B cell (primary cell): ENCODE data around the gene RIC8A. TPM values are rescaled to one million over a fixed set of nuclear protein-coding genes. Genes with fewer than 3 reads are reported as not detected.

Experiments
- ATAC-seq: fragments of 200-7000 bp; cut with Tn5 transposase; one replicate; pipeline ENCODE4 v1.10.0; 2021; ENCODE audit warnings: low read depth, mild to moderate bottlenecking, moderate number of reproducible peaks, moderate library complexity
- CTCF ChIA-PET: fragments of 350-600 bp; sonication (Branson Sonifier 250); formaldehyde crosslinking; loops from one replicate; lab custom pipeline; 2021; ENCODE audit warnings: antibody characterized with exemption, inconsistent platforms; lab: Charles Lee
- POLR2A ChIA-PET: fragments of 350-600 bp; sonication (Branson Sonifier 250); formaldehyde crosslinking; loops from one replicate; lab custom pipeline; 2021; ENCODE audit warnings: antibody characterized with exemption; lab: Charles Lee
- DNase-seq: peaks from one replicate; pipeline ENCODE4 v3.0.0; 2013
- H2AFZ ChIP-seq: 2 replicates; pipeline ENCODE4 v1.6.1; 2012; ENCODE audit warnings: mild to moderate bottlenecking, low read depth, low read length; ENCODE audit not compliant: insufficient read depth, poor library complexity, severe bottlenecking
- H3K27ac ChIP-seq, 2 donors: 1 replicate in 1 of 2; 2 replicates in 1 of 2; pipeline ENCODE4 v1.5.1; 2012 to 2013; ENCODE audit warnings: low read length in 2 of 2, mild to moderate bottlenecking in 2 of 2, moderate library complexity in 1 of 2
- H3K27me3 ChIP-seq, 4 experiments: fragments of 200-600 bp in 1 of 4; sonication (generic) in 1 of 4; replicated peaks in 1 of 4; 1 replicate in 2 of 4; 2 replicates in 2 of 4; pipeline versions ENCODE4 v1.6.1 to v1.7.0; 2013 to 2016; ENCODE audit warnings: low read length in 3 of 4, mild to moderate bottlenecking in 2 of 4, mixed read lengths in 1 of 4, moderate library complexity in 1 of 4; ENCODE audit not compliant: insufficient read depth in 4 of 4, control insufficient read depth in 3 of 4; ENCODE audit errors: control extremely low read depth in 1 of 4
- H3K36me3 ChIP-seq, 2 experiments: replicated peaks in 1 of 2; 1 replicate in 1 of 2; 2 replicates in 1 of 2; pipeline versions ENCODE4 v1.6.1 to v1.7.1; 2013; ENCODE audit warnings: low read length in 1 of 2; ENCODE audit not compliant: insufficient read depth in 2 of 2, control insufficient read depth in 1 of 2; ENCODE audit errors: control extremely low read depth in 1 of 2, extremely low read depth in 1 of 2
- H3K4me1 ChIP-seq, 2 donors: fragments of 200-600 bp in 1 of 2; sonication (generic) in 1 of 2; 1 replicate in 1 of 2; 2 replicates in 1 of 2; pipeline versions ENCODE4 v1.5.1 to v1.6.1; 2013 to 2017; ENCODE audit warnings: low read length in 2 of 2; ENCODE audit not compliant: control insufficient read depth in 2 of 2, insufficient read depth in 2 of 2
- H3K4me2 ChIP-seq: replicated peaks from 2 replicates; pipeline ENCODE3; 2012; ENCODE audit warnings: mild to moderate bottlenecking, low read depth, low read length; ENCODE audit not compliant: poor library complexity, severe bottlenecking
- H3K4me3 ChIP-seq, 5 experiments: fragments of 200-600 bp in 1 of 5; sonication (generic) in 1 of 5; 1 replicate in 3 of 5; 2 replicates in 2 of 5; pipeline versions ENCODE4 v1.5.1 to v1.7.0; 2011 to 2016; ENCODE audit warnings: low read length in 4 of 5, mild to moderate bottlenecking in 4 of 5, low read depth in 2 of 5, control low read depth in 1 of 5, moderate library complexity in 1 of 5; ENCODE audit not compliant: insufficient read depth in 1 of 5; ENCODE audit errors: control extremely low read depth in 1 of 5, extremely low read depth in 1 of 5
- H3K79me2 ChIP-seq: fragments of 200-600 bp; sonication (generic); one replicate; pipeline ENCODE4 v1.6.0; 2016; ENCODE audit warnings: low read length; ENCODE audit not compliant: control insufficient read depth, insufficient read depth
- H3K9ac ChIP-seq: fragments of 200-600 bp; sonication (generic); 2 replicates; pipeline ENCODE4 v1.6.1; 2017; ENCODE audit warnings: mild to moderate bottlenecking, low read length, moderate library complexity
- H3K9me3 ChIP-seq, 3 donors: one replicate each; pipeline versions ENCODE4 v1.6.1 to v1.7.1; 2013; ENCODE audit warnings: low read length in 2 of 3; ENCODE audit not compliant: control insufficient read depth in 2 of 3, insufficient read depth in 1 of 3; ENCODE audit errors: control extremely low read depth in 1 of 3
- H4K20me1 ChIP-seq: 2 replicates; pipeline ENCODE4 v1.6.0; 2012; ENCODE audit warnings: mild to moderate bottlenecking, low read length; ENCODE audit not compliant: insufficient read depth, control insufficient read depth, poor library complexity, severe bottlenecking
- H3K27ac Mint-ChIP-seq: one replicate; pipeline ENCODE4 v1.8.0; 2021; ENCODE audit warnings: mixed read lengths
- H3K27me3 Mint-ChIP-seq: one replicate; pipeline ENCODE4 v1.8.0; 2021; ENCODE audit warnings: mixed read lengths
- H3K4me1 Mint-ChIP-seq: one replicate; pipeline ENCODE4 v1.8.0; 2021; ENCODE audit warnings: mixed read lengths
- H3K4me3 Mint-ChIP-seq: one replicate; pipeline ENCODE4 v1.8.0; 2021; ENCODE audit warnings: mixed read lengths
- H3K9me3 Mint-ChIP-seq: one replicate; pipeline ENCODE4 v1.8.0; 2022; ENCODE audit warnings: mixed read lengths; ENCODE audit not compliant: insufficient read depth
- EZH2 ChIP-seq: IDR thresholded peaks from 2 replicates; pipeline ENCODE4 v1.6.1; 2012; ENCODE audit warnings: borderline replicate concordance, low read depth, mild to moderate bottlenecking, moderate library complexity, low read length; ENCODE audit not compliant: insufficient read depth, poor library complexity, severe bottlenecking
- WGBS: methylation state at CpG from one replicate; pipeline ENCODE4 v1.1.5; 2013; ENCODE audit warnings: missing lambda C conversion rate; ENCODE audit not compliant: insufficient coverage; 5-methylcytosine and 5-hydroxymethylcytosine counted together
- intact Hi-C: fragments of 100-400 bp; cut with micrococcal nuclease; formaldehyde crosslinking; loops from one replicate; pipeline ENCODE4 v1.10.0; 2022
- polyA plus RNA-seq: library from polyadenylated mRNA; depleted of rRNA; stranded (reverse); fragments of >200 nt; gene quantifications from 2 replicates; pipeline ENCODE4 v1.2.3, GENCODE V29; 2012
- total RNA-seq, 2 donors: library from RNA; stranded (reverse); fragments of 120-200 nt in 1 of 2; gene quantifications; 1 replicate in 1 of 2; 2 replicates in 1 of 2; pipeline versions ENCODE4 v1.2.3 to v1.2.4, GENCODE V29; 2013 to 2022
- TF ChIP-seq, protein P1 (sequence below): fragments of 200-600 bp; IDR thresholded peaks from one replicate; pipeline ENCODE4 v1.8.0; 2022; ENCODE audit warnings: antibody characterized with exemption, mild to moderate bottlenecking

Gene RIC8A
- total and polyA plus RNA-seq, 2 donors (not counting 1 experiment from before 2014, with no cell fraction given) = 100 to 102 TPM

DNA sequence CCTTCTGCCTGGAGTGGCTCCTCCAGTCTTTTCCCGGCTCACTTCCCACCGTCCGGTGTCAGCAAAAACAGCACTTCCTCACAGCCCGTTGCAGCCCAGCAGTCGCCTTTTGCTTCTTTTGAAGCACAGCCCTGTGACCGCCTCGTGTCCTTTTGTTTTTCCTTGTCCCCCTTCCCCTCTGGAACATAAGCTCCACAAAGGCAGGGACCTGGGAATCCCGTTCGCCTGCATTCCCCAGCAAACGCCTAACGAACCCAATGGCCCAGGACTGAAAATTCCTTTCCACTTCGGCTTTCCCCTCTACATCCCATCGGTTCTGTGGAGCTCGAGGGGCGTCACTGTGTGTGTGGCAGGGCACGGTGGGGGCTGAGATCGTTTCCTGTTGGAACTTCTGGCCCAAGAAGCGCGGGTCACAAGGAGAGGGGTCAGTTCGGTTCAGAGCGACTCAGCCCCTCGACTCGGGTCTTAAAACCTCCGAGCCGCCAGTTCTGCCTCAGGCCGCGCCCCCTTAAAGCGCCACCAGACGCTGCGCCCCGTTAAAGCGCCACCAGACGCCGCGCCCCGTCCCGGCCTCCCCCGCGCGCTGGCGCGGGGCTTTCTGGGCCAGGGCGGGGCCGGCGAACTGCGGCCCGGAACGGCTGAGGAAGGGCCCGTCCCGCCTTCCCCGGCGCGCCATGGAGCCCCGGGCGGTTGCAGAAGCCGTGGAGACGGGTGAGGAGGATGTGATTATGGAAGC, 841 bp downstream of the RIC8A start:
- ATAC-seq = peak; percentile 60
- peaks cover 64% of the 10 kb centered on the region for H3K79me2 ChIP-seq
- peaks cover 49% of the 10 kb centered on the region for H3K4me1 Mint-ChIP-seq
- H3K27me3 Mint-ChIP-seq = no peaks in the 10 kb centered on the region
- H3K9me3 ChIP-seq = no peaks in the 10 kb centered on the region
- TF ChIP-seq, protein P1, sequence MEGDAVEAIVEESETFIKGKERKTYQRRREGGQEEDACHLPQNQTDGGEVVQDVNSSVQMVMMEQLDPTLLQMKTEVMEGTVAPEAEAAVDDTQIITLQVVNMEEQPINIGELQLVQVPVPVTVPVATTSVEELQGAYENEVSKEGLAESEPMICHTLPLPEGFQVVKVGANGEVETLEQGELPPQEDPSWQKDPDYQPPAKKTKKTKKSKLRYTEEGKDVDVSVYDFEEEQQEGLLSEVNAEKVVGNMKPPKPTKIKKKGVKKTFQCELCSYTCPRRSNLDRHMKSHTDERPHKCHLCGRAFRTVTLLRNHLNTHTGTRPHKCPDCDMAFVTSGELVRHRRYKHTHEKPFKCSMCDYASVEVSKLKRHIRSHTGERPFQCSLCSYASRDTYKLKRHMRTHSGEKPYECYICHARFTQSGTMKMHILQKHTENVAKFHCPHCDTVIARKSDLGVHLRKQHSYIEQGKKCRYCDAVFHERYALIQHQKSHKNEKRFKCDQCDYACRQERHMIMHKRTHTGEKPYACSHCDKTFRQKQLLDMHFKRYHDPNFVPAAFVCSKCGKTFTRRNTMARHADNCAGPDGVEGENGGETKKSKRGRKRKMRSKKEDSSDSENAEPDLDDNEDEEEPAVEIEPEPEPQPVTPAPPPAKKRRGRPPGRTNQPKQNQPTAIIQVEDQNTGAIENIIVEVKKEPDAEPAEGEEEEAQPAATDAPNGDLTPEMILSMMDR = no peak
- no peak for TF ChIP-seq EZH2
- peak overlapping the region; percentile 65 to 91 (median 89) for H3K4me3 ChIP-seq
- peaks cover 0 to 61% of the 10 kb centered on the region in 2 experiments for H3K36me3 ChIP-seq
- POLR2A ChIA-PET = interaction anchor here (1.5 to 3.2 kb wide), 7 partner anchors 28 to 242 kb away, joined by 3 to 25 read pairs (median 10); partner anchors contain the start of genes PSMD13, PTDSS2 and SIRT3
- no peaks in the 10 kb centered on the region for H3K9me3 Mint-ChIP-seq
- peak overlapping the region; percentile 98 for H3K4me3 Mint-ChIP-seq
- peak overlapping the region; percentile 90 for H3K9ac ChIP-seq
- H4K20me1 ChIP-seq = peaks cover 79% of the 10 kb centered on the region
- peak overlapping the region; percentile 69 for H2AFZ ChIP-seq
- H3K4me1 ChIP-seq = peaks cover 26 to 43% of the 10 kb centered on the region in 2 donors
- H3K4me2 ChIP-seq = peak overlapping the region; percentile 90
- H3K27ac Mint-ChIP-seq = peak overlapping the region; percentile 100
- intact Hi-C loops = loop anchor here (1.0 to 5.0 kb wide), 3 partner anchors 240 to 589 kb away; partner anchors contain the start of genes HRAS, LRRC56 and SLC25A22
- under 1% methylated on average over 52 of the region's 57 CpGs for WGBS
- H3K27ac ChIP-seq = peak overlapping the region; percentile 96 to 98
- CTCF ChIA-PET = interaction anchor here (1.0 to 4.0 kb wide), 4 partner anchors 27 to 242 kb away, joined by 3 to 33 read pairs (median 4); partner anchors contain the start of genes PSMD13, PTDSS2 and SIRT3
- DNase-seq = peak; percentile 90
- H3K27me3 ChIP-seq = no peaks in the 10 kb centered on the region
